Placental epithelial cell (primary cell): ENCODE measurements around the gene CABLES1. TPM values are rescaled to one million over a fixed set of nuclear protein-coding genes. Genes with fewer than 3 reads are reported as not detected.

Experiments
- total RNA-seq: library from RNA; depleted of rRNA; stranded (reverse); fragments of >200 nt; gene quantifications from 2 replicates; pipeline ENCODE4 v1.2.3, GENCODE V29; 2012

The CABLES1 gene, protein sequence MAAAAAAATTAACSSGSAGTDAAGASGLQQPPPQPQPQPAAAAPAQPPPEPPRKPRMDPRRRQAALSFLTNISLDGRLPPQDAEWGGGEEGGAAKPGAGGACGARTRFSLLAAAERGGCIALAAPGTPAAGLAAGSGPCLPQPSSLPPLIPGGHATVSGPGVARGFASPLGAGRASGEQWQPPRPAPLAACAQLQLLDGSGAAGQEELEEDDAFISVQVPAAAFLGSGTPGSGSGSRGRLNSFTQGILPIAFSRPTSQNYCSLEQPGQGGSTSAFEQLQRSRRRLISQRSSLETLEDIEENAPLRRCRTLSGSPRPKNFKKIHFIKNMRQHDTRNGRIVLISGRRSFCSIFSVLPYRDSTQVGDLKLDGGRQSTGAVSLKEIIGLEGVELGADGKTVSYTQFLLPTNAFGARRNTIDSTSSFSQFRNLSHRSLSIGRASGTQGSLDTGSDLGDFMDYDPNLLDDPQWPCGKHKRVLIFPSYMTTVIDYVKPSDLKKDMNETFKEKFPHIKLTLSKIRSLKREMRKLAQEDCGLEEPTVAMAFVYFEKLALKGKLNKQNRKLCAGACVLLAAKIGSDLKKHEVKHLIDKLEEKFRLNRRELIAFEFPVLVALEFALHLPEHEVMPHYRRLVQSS
- 0.33 and 0.39 TPM in 2 replicates for total RNA-seq

DNA sequence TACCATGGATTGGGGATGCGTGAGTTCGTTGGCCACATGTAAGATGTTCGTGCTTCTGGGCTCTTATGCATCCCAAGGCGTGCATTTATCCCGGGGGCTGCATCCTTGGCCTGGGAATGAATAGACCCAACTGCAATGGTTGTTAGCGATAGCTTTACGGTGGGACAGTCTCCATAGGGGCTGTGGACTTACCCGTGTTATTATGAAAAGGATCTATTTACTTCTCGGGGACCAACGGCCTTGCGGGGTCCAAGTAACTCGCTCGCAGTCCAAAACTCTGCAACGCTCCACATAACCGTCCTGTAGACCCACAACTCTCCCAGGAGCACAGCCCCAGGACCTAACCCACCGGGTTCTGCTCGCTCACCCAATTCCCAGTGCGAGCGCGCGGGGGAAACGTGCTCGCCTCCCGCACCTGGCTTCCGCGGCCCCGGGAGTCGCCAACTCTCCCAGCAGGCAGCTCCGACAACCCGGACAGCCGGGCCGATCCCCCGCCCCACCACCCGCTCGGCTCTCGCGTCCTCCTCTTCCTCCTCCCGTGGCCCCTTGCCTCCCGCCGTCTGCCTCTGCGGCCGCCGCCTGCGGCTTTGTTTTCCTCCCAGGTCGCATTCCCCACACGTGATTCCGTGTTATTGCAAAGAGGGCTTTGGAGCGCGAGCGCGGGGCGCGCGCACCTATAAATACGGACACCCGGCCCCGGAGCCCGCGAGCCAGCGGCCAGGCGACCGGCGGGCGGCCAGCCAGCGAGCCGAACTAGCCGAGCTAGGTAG is at the start of gene CABLES1:
Gene CABLES1, plus strand, starts transcription at position 706 of the 770 bp plus-strand sequence. CDS start 278 bp downstream, outside the sequence.

Other genes starting within 250 kb of the CABLES1 start
- 27.2 and 36.1 TPM in 2 replicates for gene RBBP8, start 202.2 kb upstream of the CABLES1 start, total RNA-seq